Stimulated activated CD4-positive, alpha-beta T cell treated with anti-CD3 and anti-CD28 coated beads, TNF-alpha, amount 100 ng/mL, for 24 hours (primary cell): ENCODE results near the gene KRTAP10-5.

ENCODE experiments used
- DNase-seq, 3 experiments: peaks; one replicate each; pipeline ENCODE4 v3.0.0-alpha.2; 2020; ENCODE audit warnings: low read depth in 3 of 3

Gene KRTAP10-5

DNA sequence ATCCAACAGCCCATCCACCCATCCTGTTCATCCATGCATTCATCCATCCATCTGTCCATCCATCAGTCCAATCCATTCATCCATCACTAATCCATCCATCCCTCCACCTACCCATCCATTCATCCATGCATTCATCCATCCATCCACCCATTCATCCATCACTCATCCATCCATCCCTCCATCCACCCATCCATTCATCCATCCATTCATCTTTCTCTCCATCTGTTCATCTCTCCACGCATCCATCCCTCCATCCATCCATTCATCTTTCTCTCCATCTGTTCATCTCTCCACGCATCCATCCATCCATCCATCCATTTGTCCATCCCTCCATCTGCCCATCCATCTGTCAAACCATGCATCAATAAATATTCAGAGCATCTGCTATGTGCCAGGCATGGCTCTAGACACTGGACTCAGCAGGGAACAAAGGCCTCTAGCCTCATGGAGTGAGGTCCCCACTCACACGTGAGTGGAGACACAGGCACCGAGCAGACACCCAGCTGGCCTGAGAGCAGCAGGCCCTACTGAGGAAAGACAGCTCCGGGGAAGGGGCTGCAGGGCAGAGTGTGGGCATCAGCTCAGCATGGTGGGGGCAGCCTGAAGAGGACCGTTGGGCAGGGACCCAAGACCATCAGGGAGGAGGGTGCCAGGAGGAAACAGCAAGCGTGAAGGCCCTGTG lies 50.0 kb downstream of the KRTAP10-5 start:
- no peak for DNase-seq

DNA sequence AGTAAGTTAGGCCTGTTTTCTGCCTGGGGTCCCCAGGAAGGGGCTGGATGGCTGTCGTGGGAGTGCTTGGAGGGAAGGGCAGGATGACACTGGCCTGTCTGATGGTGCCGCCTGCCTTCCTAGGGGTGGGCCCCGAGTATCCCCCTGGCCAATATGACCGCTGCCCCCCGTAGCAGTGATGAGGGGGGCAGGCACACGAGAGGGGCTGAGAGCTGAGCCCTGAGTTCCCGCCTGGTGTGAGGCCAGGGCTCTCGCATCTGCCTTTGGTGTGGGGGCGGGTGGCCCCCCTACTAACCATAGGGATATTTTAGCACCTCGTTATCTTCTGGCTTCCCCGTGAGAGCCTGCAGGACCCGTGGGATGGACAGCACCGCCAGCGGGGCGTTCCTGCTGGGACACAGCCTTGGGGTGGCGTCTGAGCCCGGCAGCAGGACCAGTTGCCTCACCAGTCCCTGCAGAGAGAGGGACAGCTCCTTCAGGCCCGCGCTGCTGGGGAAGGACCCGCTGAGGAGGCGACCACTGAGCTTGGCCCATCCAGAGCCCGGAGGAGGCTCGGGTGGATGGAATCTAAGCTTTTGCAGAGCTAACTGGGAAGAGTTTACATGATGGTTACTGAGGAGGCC lies 50.8 kb downstream of the KRTAP10-5 start:
- no peak for DNase-seq
